ENCODE data around the gene PTPRJ.
"Not testable (repeated sequence)": the region's sequence is repeated elsewhere in the genome, so short reads cannot be mapped to it uniquely, and the experiment has no call there.

Gene PTPRJ

DNA sequence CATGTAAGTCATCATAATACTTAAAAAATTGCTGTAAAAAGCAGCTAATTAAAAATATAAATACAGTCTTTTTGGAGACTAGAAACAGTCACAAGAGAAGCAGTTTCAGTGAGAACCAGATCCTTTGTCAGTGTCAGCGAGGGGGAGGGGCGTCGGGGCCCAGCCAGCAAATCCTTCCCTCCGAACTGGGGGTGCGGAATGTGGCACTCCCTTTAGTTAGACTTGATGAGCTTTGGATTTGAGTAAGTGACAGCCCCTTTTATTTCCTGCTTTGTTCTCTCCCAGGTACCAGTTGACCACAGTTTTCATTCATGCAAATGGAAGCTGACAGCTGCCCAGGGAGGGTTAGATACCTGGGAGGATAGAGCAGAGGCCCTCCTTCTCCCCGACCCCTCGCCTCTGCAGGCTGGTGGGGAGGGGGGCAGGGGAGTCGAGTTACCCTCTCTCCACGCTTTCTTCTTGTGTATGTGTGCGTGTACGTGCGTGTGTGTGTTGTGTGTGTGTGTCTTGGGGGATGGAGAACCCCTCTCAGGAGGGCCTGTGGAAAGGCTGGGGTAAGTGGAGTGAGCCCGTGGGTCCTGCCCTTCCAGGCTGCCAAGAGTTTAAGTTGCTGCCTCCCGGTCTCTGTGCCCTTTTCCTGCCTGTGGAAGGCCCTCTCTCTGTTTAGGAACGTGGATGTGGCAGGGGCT lies 38.3 kb downstream of the PTPRJ start:
- no peak for DNase-seq (ENCODE audit: low read depth)

- no peak for DNase-seq (ENCODE audit: low read depth)
These were observed 38.8 kb downstream of the PTPRJ start for GRCh38 chr11:48019217-48019584.

DNA sequence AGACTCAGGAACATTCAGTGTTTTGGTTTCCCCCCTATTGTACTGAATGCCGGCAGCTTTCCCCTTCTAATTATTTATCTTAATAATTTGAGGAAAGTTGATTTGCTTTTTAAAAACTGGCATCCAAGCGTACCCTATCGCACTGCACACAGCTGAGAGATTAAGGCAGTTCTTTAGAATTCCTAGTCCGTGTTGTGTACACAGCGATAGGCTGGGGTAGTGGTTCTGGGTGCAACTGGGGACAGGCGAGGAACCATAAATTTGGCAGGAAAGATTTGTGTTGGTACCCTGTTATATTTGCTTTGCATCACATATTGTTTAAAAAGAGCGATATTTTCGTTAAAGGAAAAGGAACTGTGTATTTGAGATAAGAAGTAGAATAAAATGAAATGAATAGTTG lies 39.2 kb downstream of the PTPRJ start:
- DNase-seq (ENCODE audit: low read depth): no peak

- DNase-seq (ENCODE audit: low read depth): no peak
These were observed 39.9 kb downstream of the PTPRJ start for GRCh38 chr11:48020092-48020755.

DNA sequence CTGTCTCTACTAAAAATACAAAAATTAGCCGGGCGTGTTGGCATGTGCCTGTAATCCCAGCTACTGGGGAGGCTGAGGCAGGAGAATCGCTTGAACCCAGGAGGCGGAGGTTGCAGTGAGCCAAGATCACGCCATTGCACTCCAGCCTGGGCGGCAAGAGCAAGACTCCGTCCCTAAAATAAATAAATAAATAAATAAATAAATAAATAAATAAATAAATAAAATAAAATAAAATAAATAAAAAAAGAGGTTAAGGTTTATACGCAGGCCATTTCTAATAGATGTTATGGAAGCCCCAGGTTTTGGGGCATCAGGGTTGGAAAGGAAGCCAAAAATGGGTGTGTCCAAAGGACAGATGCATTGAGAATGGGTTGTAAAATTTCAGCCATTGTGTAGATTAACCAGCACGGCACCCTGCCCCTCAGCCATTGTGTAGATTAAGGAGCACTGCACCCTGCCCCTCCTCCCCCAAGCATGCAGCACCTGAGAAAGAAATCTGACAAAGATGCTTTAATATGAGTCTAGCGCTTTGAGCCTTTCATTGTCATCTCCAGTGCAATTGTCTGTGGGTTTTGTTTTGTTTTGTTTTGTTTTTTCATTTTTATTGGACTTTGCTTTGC lies 41.0 kb downstream of the PTPRJ start:
- DNase-seq (ENCODE audit: low read depth): not testable (repeated sequence)

DNA sequence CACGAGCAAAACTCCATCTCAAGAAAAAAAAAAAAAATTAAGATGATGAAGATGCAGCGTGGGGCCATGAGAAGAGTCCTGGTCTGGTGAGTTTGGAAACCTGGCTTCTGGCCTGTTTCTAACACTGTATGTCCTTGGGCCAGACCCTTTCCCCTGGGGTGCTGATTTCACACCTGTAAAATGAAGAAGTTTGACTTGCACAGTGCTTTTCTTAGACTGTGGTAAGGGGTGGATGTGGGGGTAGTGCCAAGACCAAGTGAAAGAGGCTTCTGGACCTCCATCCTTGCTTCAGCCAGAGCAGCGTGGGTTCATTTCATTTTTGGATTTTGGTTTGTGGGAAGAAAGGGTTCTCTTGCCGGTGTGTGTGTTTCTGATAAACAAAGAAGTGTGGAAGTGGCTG lies 42.1 kb downstream of the PTPRJ start:
- DNase-seq (ENCODE audit: low read depth): no peak

- not testable (repeated sequence) for DNase-seq (ENCODE audit: low read depth)
These were observed 43.2 kb downstream of the PTPRJ start for GRCh38 chr11:48023608-48024007.

- DNase-seq (ENCODE audit: low read depth): no peak
These were observed 44.3 kb downstream of the PTPRJ start for GRCh38 chr11:48024635-48025071.

GRCh38 chr11:48025293-48025983 lies 45.1 kb downstream of the PTPRJ start:
- no peak for DNase-seq (ENCODE audit: low read depth)

DNA sequence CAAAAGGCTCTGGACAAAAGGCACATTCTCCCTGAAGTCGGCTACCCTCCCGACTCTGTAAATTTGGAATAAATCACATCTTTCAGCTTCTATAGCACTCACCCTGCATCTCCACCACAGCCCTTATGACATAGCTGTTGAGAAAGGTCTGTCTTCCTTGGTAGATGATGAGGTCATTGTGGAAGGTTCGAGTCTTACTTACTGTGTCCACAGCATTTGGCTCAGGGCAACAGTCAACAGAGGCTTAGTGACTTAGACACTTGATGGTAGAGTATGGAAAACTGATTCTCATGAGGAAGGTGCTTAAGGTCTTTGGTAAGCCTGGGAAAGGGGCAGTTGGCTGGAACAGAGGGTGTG lies 45.6 kb downstream of the PTPRJ start:
- no peak for DNase-seq (ENCODE audit: low read depth)

- DNase-seq (ENCODE audit: low read depth): no peak
These were observed 48.7 kb downstream of the PTPRJ start for GRCh38 chr11:48028914-48029680.

DNA sequence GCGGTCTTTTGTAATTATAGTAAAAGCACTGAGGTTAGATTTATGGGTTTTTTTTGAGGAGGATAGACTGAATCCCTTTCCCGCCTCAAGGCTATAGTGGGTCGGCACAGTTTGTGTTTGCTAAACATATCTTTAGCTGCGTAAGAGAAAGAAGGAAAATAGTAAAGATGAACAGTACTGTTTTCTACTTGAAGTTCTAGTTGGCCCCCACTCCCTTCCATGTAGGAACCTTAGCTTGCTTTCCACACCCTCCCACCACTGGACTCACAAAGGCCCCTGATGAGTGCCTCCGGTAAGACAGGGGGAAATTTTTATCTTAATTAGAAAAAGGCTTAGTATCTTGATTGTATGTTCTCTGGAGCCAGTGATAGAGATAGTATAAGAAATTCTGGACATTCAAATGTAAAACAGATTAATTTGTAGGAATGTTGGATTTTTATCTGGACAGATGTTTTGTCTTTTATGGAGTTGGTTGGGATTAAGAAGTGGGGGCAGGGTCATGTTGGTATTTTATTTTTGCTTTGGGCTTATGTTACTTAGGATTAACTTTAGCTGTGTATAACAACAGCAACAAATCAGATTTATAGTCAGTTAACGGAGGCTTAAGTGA lies 49.4 kb downstream of the PTPRJ start:
- no peak for DNase-seq (ENCODE audit: low read depth)

- DNase-seq (ENCODE audit: low read depth): no peak
These were observed 51.2 kb downstream of the PTPRJ start for GRCh38 chr11:48031602-48032001.

GRCh38 chr11:48032721-48033120 lies 52.4 kb downstream of the PTPRJ start:
- no peak for DNase-seq (ENCODE audit: low read depth)

DNA sequence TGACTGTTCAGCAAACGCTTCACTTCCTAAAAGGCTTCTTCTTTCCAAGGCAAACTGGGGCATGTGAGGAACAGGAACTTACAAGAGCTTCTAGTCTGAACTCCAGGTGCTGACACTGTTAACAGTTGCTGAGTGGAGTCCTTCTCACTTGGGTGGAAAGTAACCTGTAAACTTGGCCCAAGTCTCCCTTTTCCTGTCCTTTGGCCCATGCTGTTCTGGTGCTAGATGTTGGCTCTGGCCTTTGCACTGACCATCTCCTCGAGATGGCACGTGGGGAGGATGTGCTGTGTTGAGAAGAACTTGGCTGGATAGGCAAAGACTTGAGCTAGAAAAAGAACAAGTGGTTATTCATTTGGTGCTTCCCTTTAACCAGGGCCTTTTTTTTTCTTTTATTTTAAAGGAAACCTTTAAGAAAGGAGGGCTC lies 53.6 kb downstream of the PTPRJ start:
- no peak for DNase-seq (ENCODE audit: low read depth)

DNA sequence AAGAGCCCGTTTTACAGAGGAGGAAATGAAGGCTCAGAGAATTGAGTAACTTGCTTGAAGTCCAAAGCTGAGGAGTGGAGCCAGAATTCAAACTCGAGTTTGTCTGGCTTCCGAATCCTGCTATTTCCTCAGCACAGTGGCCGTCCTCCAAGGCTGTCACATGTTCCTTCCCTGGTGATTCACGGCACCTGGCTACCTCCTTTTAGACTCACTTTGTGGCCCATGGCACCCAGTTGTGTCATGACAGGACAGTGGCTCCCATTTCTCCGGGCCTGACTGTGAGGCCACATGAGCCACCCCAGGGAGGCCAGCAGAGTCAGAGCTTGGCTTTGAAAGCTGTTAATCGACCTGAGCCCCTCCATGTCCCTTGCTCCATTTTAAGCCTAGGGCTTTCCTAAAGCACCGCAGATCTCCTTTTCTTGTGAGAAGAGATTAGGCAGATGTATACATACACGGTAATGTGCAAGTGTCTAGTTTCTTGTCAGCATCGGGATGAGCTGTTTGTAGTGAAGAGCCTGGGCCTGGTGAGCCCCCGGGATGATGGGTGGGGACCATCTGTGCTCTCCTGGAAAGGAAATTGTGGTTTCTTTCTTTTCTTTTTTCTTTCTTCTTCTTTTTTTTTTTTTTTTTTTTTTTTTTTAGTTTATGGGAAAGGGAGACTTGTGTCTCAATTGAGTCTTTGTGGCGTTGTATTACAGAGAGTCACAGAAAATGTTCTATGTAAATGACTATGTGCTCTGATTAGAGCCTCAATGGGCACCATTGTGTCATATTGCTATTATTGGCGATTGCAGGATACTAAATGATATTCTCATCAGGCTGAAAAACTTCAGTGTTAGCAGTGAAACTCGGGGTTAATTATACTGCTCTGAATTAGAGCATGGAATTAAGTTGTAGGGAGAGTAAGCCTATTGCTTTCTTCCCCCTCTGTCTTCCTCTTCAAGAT lies 54.8 kb downstream of the PTPRJ start:
- no peak for DNase-seq (ENCODE audit: low read depth)

- no peak for DNase-seq (ENCODE audit: low read depth)
These were observed 55.7 kb downstream of the PTPRJ start for GRCh38 chr11:48036011-48036410.

DNA sequence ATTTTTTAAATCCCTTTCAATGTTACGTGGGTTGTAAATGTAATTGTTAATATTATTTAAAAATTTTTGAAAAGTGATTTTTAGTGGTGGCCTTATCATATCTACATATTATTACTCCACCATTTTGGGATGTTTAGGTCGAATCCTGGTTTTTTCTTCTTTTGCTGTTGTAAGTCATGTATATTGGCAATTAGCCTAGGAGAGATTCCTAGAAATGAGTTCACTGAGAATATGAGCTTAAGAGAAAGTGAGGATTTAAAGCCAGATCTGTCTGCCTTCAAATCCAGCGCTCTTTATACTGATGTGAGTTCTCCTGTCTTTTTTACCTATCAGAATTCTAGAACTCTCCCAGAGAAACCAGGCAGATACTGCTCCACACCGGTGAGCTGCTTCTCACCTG lies 56.1 kb downstream of the PTPRJ start:
- DNase-seq (ENCODE audit: low read depth): no peak

GRCh38 chr11:48037709-48038468 lies 57.5 kb downstream of the PTPRJ start:
- no peak for DNase-seq (ENCODE audit: low read depth)
